CD4-positive, alpha-beta T cell treated with Interleukin-2 at 100 ng/mL for 4 hours (primary cell): Measurements from ENCODE around the gene GIT2.

Experiments used
- DNase-seq: peaks from one replicate; pipeline ENCODE4 v3.0.0-alpha.2; 2020; ENCODE audit warnings: low spot score

The GIT2 gene

GRCh38 chr12:109981311-109981710, 14.9 kb downstream of the GIT2 start:
- DNase-seq: peak; percentile 67

DNA sequence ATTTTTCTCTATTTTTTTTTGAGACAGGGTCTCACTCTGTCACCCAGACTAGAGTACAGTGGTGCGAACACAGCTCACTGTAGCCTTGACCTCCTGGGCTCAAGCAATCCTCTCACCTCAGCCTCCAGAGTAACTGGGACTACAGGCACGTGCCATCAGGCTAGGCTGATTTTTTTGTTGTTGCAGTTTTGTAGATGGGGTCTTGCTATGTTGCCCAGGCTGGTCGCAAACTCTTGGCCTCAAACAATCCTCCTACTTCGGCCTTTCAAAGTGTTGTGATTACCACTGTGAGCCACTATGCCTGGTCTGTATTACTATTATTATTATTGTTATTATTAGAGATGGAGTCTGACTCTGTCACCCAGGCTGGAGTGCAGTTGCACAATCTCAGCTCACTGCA, 23.3 kb downstream of the GIT2 start:
- no peak for DNase-seq

DNA sequence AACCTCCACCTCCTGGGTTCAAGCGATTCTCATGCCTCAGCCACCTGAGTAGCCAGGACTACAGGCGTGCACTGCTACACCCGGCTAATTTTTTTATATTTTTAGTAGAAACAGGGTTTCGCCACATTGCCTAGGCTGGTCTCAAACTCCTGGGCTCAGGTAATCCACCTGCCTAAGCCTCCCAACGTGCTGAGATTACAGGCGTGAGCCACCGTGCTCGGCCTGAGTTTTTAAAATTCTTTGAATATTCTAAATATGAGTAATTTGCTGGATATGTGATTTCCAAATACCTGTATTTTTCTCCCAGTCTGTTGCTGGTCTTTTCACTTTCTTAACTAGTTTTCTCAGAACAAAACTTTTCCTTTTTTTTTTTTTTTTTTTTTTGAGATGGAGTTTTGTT, 27.4 kb downstream of the GIT2 start:
- no peak for DNase-seq

DNA sequence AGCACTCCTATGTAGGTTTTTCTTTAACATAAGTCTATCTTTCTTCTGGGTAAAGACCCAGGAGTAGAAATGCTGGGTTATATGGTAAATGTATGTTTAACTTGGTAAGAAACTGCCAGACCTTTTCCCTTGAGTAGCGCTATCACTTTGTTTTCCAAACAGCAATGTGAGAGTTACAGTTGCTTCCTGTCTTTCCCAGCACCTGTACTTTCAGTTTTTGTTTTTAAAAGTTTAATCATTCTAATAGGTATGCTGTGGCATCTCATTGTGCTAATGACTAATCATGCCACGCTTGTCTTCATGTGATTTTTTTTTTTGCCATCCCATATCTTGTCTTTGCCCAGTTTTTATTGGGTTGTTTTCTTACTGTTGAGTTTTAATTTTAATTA, 28.1 kb downstream of the GIT2 start:
- peak; percentile 51 for DNase-seq

- peak; percentile 33 for DNase-seq
These were observed 28.7 kb downstream of the GIT2 start for GRCh38 chr12:109967383-109968031.

GRCh38 chr12:109966546-109966945, 29.6 kb downstream of the GIT2 start:
- no peak for DNase-seq

DNA sequence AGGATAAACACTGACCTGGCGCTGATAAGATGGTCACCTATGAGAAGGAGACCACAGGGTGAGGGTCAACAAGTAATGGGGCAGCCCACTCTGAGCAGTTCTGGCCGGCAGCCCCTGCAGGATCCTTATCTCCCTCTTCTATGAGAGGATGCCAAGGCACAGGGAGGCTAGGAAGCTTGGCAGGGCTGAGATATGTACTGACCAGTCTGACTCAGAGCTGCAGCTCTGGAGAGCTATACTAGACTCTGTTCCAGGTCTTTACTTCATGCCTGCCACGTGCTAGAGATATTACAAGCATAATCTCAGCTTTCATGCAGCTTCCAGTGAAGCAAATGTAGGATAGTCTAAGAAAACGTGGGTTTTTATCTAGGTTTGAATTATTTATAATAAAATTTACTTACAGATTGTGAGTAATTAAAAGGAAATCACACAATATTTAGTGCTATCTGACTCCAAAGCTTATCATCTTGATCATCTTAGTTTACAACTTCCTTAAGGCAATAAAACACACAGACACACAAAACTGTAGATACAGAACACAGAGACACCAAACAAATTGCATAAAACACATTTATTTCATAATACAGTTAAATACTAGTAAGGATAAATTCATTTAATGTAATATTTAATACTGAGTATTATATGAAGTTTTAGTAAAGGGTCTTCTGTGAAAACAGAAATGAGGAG, 32.3 kb downstream of the GIT2 start:
- DNase-seq: no peak

GRCh38 chr12:109963330-109963729, 32.8 kb downstream of the GIT2 start:
- DNase-seq: no peak

DNA sequence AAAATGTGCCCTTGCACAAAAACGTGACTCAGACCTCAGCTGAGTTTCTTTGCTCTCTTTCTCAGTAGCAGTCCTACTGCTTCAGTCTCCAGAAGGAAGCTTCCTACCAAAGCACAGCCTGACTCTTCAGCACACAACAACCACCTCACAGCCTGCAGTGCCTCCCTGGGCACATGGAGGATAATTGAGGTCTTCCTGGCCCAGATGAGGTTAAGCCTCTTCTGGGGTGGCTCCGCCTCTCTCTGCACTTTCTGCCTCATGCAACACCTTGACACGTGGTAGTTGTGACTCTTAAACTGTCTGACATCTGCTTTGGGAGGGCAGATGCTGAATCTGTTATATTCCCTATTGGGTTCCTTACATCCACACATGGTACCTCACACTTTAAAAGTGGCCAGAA, 33.8 kb downstream of the GIT2 start:
- DNase-seq: no peak

DNA sequence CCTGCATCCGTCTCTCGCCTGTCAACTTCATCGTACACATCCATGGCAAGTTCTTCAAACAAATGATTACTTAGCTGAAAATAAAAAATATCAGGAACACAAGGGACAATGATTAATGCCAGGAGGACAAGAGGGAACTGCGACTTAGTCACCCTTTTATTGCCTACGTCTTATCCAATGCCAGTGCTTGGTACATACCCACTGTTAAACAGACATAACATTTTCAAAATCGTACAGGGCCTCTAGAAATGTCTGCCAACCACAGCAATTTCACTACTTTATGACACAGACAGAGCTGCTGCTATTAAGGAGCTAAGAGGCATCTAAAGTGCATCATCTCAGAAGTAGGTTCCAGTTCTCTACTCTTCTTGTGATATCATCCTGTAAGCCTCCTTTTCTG, 34.6 kb downstream of the GIT2 start:
- no peak for DNase-seq

- no peak for DNase-seq
These were observed 35.0 kb downstream of the GIT2 start for GRCh38 chr12:109961201-109961600.

DNA sequence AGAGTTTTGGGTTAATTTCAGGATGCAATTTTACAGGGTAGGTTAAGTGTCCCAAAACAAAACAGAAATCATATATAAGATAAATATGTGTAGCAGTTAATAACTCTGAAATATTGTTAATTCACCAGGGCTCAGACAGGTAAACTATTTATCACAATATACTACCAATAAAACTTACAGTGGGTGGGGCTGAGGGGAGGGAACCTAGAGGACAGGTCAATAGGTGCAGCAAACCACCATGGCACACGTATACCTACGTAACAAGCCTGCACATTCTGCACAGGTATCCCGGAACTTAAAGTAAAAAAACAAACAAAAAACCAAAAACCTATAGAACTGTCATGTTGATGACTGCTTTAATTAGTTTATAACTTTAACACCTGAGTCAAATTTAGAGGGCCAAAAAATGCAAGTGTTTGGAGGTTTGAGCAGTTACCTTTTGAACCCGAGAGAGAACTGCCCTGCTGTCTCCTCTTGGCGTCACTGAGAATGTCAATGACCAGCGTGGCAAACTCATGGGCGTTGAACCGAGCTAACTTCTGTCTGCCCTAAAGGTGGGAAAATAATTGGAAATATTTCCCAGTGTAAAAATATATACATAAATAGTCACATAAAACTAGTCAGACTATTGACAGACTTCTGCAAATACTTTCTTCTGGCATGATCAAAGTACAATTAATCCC, 36.6 kb downstream of the GIT2 start:
- no peak for DNase-seq

GRCh38 chr12:109958374-109958773, 37.8 kb downstream of the GIT2 start:
- no peak for DNase-seq

DNA sequence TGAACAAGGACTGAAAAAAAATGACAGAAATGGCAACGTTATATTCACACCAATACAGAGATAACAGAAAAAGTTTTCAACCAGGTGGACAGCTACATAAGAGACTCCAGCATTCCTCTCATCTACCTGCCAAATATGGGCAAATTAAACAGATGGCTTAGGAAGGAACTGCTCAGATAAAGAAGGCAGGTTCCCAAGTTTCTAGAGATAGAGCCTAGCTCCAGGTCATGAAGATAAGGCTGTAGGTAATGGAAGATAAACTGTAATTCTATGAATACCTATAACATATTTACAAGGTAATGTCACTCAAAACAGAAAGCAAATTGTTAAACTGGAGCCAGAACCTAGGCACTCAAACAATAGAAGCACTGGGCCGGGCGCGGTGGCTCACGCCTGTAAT, 42.5 kb downstream of the GIT2 start:
- DNase-seq: no peak

DNA sequence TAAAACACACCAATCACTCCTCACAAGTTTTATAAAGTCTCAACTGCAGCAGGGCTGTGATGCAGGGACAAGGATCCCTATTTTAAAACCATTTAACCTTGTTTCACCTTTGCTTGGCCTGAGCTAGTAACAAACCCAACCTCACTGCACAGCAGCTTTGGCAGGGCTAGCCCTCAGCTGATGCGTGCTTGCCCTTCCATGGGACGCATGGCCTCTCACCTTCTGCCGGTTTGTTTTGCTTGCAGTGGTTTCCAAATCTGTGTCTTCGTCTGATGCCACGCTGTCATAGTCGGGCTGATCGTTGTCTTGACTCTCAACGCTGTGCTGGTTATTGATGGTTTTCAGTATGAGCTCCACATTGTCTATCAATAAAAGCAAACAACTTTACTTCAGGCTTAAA, 43.3 kb downstream of the GIT2 start:
- DNase-seq: no peak

GRCh38 chr12:109952160-109952858, 43.9 kb downstream of the GIT2 start:
- no peak for DNase-seq

GRCh38 chr12:109951751-109952150, 44.4 kb downstream of the GIT2 start:
- no peak for DNase-seq

- no peak for DNase-seq
These were observed 45.0 kb downstream of the GIT2 start for GRCh38 chr12:109951136-109951535.

DNA sequence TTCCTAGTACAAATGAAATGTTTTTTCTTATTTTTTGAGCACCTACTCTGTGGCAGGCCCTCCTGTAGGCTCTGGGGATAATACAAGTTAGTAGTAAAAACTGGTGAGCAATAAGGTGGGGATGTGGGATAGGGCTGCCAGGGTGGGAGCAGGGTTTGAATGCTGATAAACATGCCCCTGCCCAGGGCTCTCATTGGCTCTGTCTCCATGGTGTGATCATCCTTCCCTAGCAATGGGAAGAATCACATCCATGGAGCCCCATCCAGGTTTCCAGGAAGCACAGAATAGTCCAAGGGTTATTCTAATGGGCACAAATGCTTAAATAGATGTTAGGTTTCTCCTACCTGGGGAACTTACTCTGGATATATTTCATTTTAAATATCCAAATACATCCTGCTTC, 45.5 kb downstream of the GIT2 start:
- no peak for DNase-seq

GRCh38 chr12:109949089-109949488, 47.1 kb downstream of the GIT2 start:
- DNase-seq: no peak

DNA sequence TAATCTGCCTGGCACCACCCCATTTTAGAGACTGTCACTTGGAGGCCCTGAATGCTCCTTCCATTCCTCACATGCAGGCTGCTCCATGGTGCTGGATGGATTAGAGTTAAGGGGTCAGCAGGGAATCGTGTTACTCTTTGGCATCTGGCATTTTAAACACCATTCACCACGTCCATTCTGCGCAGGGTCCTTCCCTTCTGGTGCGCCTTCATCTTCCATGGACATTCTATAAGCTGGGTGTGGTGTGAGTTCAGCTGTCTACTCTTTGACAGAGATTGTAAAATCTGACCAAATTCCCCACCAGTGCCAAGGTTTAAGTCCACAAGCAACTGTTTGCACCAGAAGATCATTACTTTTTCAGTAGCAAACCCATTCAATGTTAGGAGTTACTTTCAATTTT, 47.8 kb downstream of the GIT2 start:
- no peak for DNase-seq

- peak; percentile 4 for DNase-seq
These were observed 48.6 kb downstream of the GIT2 start for GRCh38 chr12:109947521-109947920.

- no peak for DNase-seq
These were observed 49.3 kb downstream of the GIT2 start for GRCh38 chr12:109946913-109947312.
